ENCODE data around the gene TBC1D17.

TBC1D17 gene

GRCh38 chr19:49850221-49850486 lies 27.3 kb upstream of the TBC1D17 start:
- TF ChIP-seq CTCF (IDR thresholded peaks at IDR 0.05; ENCODE audit: low read length) (no peak), EZH2 (IDR thresholded peaks at IDR 0.05; ENCODE audit: borderline replicate concordance, low read length) (no peak)
- H3K9me2 ChIP-seq (ENCODE audit: low read depth, low read length) = no peaks in the 10 kb centered on the region
- no peak overlapping the region for H2AFZ ChIP-seq (ENCODE audit: low read length)
- peak overlapping the region; percentile 76; the same call in 1 of the 2 replicates for H3K9ac ChIP-seq (ENCODE audit: low read length)
- no peaks in the 10 kb centered on the region for H3K27me3 ChIP-seq (ENCODE audit: insufficient read depth, low read length)
- peak overlapping the region; percentile 74 for H3K4me2 ChIP-seq (ENCODE audit: low read length)
- H3K79me2 ChIP-seq (ENCODE audit: insufficient read depth, low read length) = peaks cover 25% of the 10 kb centered on the region
- H3F3A ChIP-seq (ENCODE audit: insufficient read depth, low read length) = no peaks in the 10 kb centered on the region
- peaks cover 41% of the 10 kb centered on the region for H3K4me1 ChIP-seq (ENCODE audit: insufficient read depth, low read length, severe bottlenecking)
- H3K27ac ChIP-seq (ENCODE audit: low read depth, low read length, poor library complexity, severe bottlenecking) = peak overlapping the region; percentile 92
- peak overlapping the region; percentile 81 for H3K4me3 ChIP-seq (ENCODE audit: low read depth, low read length, poor library complexity, severe bottlenecking)
- 0 out of 2 replicates have a peak, but pooled peaks cover 3% of the 10 kb centered on the region for H3K9me3 ChIP-seq (ENCODE audit: low read length)
- H3K36me3 ChIP-seq (ENCODE audit: insufficient read depth, low read length) = peaks cover 10% of the 10 kb centered on the region; the same call in 1 of the 2 replicates
- no peaks in the 10 kb centered on the region for H4K20me1 ChIP-seq (ENCODE audit: insufficient read depth, low read length)

- TF ChIP-seq CTCF (IDR thresholded peaks at IDR 0.05; ENCODE audit: low read length) (no peak), EZH2 (IDR thresholded peaks at IDR 0.05; ENCODE audit: borderline replicate concordance, low read length) (no peak)
- H3K79me2 ChIP-seq (ENCODE audit: insufficient read depth, low read length) = peaks cover 25% of the 10 kb centered on the region
- peaks cover 41% of the 10 kb centered on the region for H3K4me1 ChIP-seq (ENCODE audit: insufficient read depth, low read length, severe bottlenecking)
Observed at GRCh38 chr19:49850487-49851342, 26.8 kb upstream of the TBC1D17 start, which contains the start of gene PTOV1. Gene PTOV1 (plus strand): TSS chr19:49851159.

GRCh38 chr19:49851456-49852259 lies 25.8 kb upstream of the TBC1D17 start:
- H3K79me2 ChIP-seq (ENCODE audit: insufficient read depth, low read length) = peaks cover 25% of the 10 kb centered on the region
- no peaks in the 10 kb centered on the region for H4K20me1 ChIP-seq (ENCODE audit: insufficient read depth, low read length)
- H3K9me3 ChIP-seq (ENCODE audit: low read length) = 0 out of 2 replicates have a peak, but pooled peaks cover 3% of the 10 kb centered on the region
- peak overlapping the region; percentile 81 for H3K4me3 ChIP-seq (ENCODE audit: low read depth, low read length, poor library complexity, severe bottlenecking)
- peaks cover 25% of the 10 kb centered on the region; the same call in 1 of the 2 replicates for H3K36me3 ChIP-seq (ENCODE audit: insufficient read depth, low read length)
- H3K9me2 ChIP-seq (ENCODE audit: low read depth, low read length) = no peaks in the 10 kb centered on the region
- peak overlapping the region; percentile 98 for H3K4me2 ChIP-seq (ENCODE audit: low read length)
- H3K27ac ChIP-seq (ENCODE audit: low read depth, low read length, poor library complexity, severe bottlenecking) = peak overlapping the region; percentile 62
- H3K27me3 ChIP-seq (ENCODE audit: insufficient read depth, low read length) = no peaks in the 10 kb centered on the region
- H2AFZ ChIP-seq (ENCODE audit: low read length) = no peak overlapping the region
- peak overlapping the region; percentile 76 for H3K9ac ChIP-seq (ENCODE audit: low read length)
- no peaks in the 10 kb centered on the region for H3F3A ChIP-seq (ENCODE audit: insufficient read depth, low read length)
- H3K4me1 ChIP-seq (ENCODE audit: insufficient read depth, low read length, severe bottlenecking) = peaks cover 41% of the 10 kb centered on the region
- TF ChIP-seq CTCF (IDR thresholded peaks at IDR 0.05; ENCODE audit: low read length) (no peak), EZH2 (IDR thresholded peaks at IDR 0.05; ENCODE audit: borderline replicate concordance, low read length) (no peak)

More at GRCh38 chr19:49850487-49851342, 26.8 kb upstream of the TBC1D17 start, which contains the start of gene PTOV1:
- H3K9me3 ChIP-seq (ENCODE audit: low read length) = 0 out of 2 replicates have a peak, but pooled peaks cover 3% of the 10 kb centered on the region
- no peaks in the 10 kb centered on the region for H3F3A ChIP-seq (ENCODE audit: insufficient read depth, low read length)
- H2AFZ ChIP-seq (ENCODE audit: low read length) = no peak within 1 kb of the TSS
- H3K4me3 ChIP-seq (ENCODE audit: low read depth, low read length, poor library complexity, severe bottlenecking) = peak within 1 kb of the TSS; percentile 81
- H3K27ac ChIP-seq (ENCODE audit: low read depth, low read length, poor library complexity, severe bottlenecking) = peak within 1 kb of the TSS; percentile 92
- peak within 1 kb of the TSS; percentile 98 for H3K4me2 ChIP-seq (ENCODE audit: low read length)
- H3K36me3 ChIP-seq (ENCODE audit: insufficient read depth, low read length) = peaks cover 16% of the 10 kb centered on the region; the same call in 1 of the 2 replicates
- H3K27me3 ChIP-seq (ENCODE audit: insufficient read depth, low read length) = no peaks in the 10 kb centered on the region
- H3K9me2 ChIP-seq (ENCODE audit: low read depth, low read length) = no peaks in the 10 kb centered on the region
- H3K9ac ChIP-seq (ENCODE audit: low read length) = peak within 1 kb of the TSS; percentile 76
- H4K20me1 ChIP-seq (ENCODE audit: insufficient read depth, low read length) = no peaks in the 10 kb centered on the region
